ENCODE data around the gene XPO4.

DNA sequence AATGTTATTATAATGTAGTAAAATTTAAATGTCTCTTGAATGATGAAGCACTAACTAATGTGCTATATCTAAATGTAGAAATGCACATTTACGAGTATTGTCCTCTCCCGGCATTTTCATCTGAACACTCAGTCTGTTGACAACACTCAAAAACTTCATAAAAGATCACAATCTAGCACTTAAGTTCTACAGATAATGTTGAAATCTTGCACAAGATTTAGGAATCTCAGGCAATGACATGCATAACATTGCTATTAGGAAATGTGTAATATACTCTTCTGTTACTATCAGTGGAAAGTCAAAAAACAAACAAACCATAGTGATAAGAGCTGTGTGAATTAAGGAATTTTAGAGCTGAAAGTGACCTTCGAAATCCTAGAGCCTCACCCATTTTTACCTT lies 37.5 kb upstream of the XPO4 start:
- TF ChIP-seq EP300 (IDR thresholded peaks at IDR 0.05; ENCODE audit: low read depth) (no peak), POLR2A (IDR thresholded peaks at IDR 0.05) (no peak)
- TF ChIP-seq, protein P1, sequence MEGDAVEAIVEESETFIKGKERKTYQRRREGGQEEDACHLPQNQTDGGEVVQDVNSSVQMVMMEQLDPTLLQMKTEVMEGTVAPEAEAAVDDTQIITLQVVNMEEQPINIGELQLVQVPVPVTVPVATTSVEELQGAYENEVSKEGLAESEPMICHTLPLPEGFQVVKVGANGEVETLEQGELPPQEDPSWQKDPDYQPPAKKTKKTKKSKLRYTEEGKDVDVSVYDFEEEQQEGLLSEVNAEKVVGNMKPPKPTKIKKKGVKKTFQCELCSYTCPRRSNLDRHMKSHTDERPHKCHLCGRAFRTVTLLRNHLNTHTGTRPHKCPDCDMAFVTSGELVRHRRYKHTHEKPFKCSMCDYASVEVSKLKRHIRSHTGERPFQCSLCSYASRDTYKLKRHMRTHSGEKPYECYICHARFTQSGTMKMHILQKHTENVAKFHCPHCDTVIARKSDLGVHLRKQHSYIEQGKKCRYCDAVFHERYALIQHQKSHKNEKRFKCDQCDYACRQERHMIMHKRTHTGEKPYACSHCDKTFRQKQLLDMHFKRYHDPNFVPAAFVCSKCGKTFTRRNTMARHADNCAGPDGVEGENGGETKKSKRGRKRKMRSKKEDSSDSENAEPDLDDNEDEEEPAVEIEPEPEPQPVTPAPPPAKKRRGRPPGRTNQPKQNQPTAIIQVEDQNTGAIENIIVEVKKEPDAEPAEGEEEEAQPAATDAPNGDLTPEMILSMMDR (IDR thresholded peaks at IDR 0.05), result no peak
